B cell (primary cell): ENCODE data around the gene SLC7A10. TPM values are rescaled to one million over a fixed set of nuclear protein-coding genes. Genes with fewer than 3 reads are reported as not detected.

Experiments used
- ATAC-seq: fragments of 200-7000 bp; cut with Tn5 transposase; one replicate; pipeline ENCODE4 v1.10.0; 2021; ENCODE audit warnings: low read depth, mild to moderate bottlenecking, moderate number of reproducible peaks, moderate library complexity
- CTCF ChIA-PET: fragments of 350-600 bp; sonication (Branson Sonifier 250); formaldehyde crosslinking; loops from one replicate; lab custom pipeline; 2021; ENCODE audit warnings: antibody characterized with exemption, inconsistent platforms; lab: Charles Lee
- POLR2A ChIA-PET: fragments of 350-600 bp; sonication (Branson Sonifier 250); formaldehyde crosslinking; loops from one replicate; lab custom pipeline; 2021; ENCODE audit warnings: antibody characterized with exemption; lab: Charles Lee
- DNase-seq: peaks from one replicate; pipeline ENCODE4 v3.0.0; 2013
- H2AFZ ChIP-seq: 2 replicates; pipeline ENCODE4 v1.6.1; 2012; ENCODE audit warnings: mild to moderate bottlenecking, low read depth, low read length; ENCODE audit not compliant: insufficient read depth, poor library complexity, severe bottlenecking
- H3K27ac ChIP-seq, 2 donors: 1 replicate in 1 of 2; 2 replicates in 1 of 2; pipeline ENCODE4 v1.5.1; 2012 to 2013; ENCODE audit warnings: low read length in 2 of 2, mild to moderate bottlenecking in 2 of 2, moderate library complexity in 1 of 2
- H3K27me3 ChIP-seq, 4 experiments: fragments of 200-600 bp in 1 of 4; sonication (generic) in 1 of 4; replicated peaks in 1 of 4; 1 replicate in 2 of 4; 2 replicates in 2 of 4; pipeline versions ENCODE4 v1.6.1 to v1.7.0; 2013 to 2016; ENCODE audit warnings: low read length in 3 of 4, mild to moderate bottlenecking in 2 of 4, mixed read lengths in 1 of 4, moderate library complexity in 1 of 4; ENCODE audit not compliant: insufficient read depth in 4 of 4, control insufficient read depth in 3 of 4; ENCODE audit errors: control extremely low read depth in 1 of 4
- H3K36me3 ChIP-seq, 2 experiments: replicated peaks in 1 of 2; 1 replicate in 1 of 2; 2 replicates in 1 of 2; pipeline versions ENCODE4 v1.6.1 to v1.7.1; 2013; ENCODE audit warnings: low read length in 1 of 2; ENCODE audit not compliant: insufficient read depth in 2 of 2, control insufficient read depth in 1 of 2; ENCODE audit errors: control extremely low read depth in 1 of 2, extremely low read depth in 1 of 2
- H3K4me1 ChIP-seq, 2 donors: fragments of 200-600 bp in 1 of 2; sonication (generic) in 1 of 2; 1 replicate in 1 of 2; 2 replicates in 1 of 2; pipeline versions ENCODE4 v1.5.1 to v1.6.1; 2013 to 2017; ENCODE audit warnings: low read length in 2 of 2; ENCODE audit not compliant: control insufficient read depth in 2 of 2, insufficient read depth in 2 of 2
- H3K4me2 ChIP-seq: replicated peaks from 2 replicates; pipeline ENCODE3; 2012; ENCODE audit warnings: mild to moderate bottlenecking, low read depth, low read length; ENCODE audit not compliant: poor library complexity, severe bottlenecking
- H3K4me3 ChIP-seq, 5 experiments: fragments of 200-600 bp in 1 of 5; sonication (generic) in 1 of 5; 1 replicate in 3 of 5; 2 replicates in 2 of 5; pipeline versions ENCODE4 v1.5.1 to v1.7.0; 2011 to 2016; ENCODE audit warnings: low read length in 4 of 5, mild to moderate bottlenecking in 4 of 5, low read depth in 2 of 5, control low read depth in 1 of 5, moderate library complexity in 1 of 5; ENCODE audit not compliant: insufficient read depth in 1 of 5; ENCODE audit errors: control extremely low read depth in 1 of 5, extremely low read depth in 1 of 5
- H3K79me2 ChIP-seq: fragments of 200-600 bp; sonication (generic); one replicate; pipeline ENCODE4 v1.6.0; 2016; ENCODE audit warnings: low read length; ENCODE audit not compliant: control insufficient read depth, insufficient read depth
- H3K9ac ChIP-seq: fragments of 200-600 bp; sonication (generic); 2 replicates; pipeline ENCODE4 v1.6.1; 2017; ENCODE audit warnings: mild to moderate bottlenecking, low read length, moderate library complexity
- H3K9me3 ChIP-seq, 3 donors: one replicate each; pipeline versions ENCODE4 v1.6.1 to v1.7.1; 2013; ENCODE audit warnings: low read length in 2 of 3; ENCODE audit not compliant: control insufficient read depth in 2 of 3, insufficient read depth in 1 of 3; ENCODE audit errors: control extremely low read depth in 1 of 3
- H4K20me1 ChIP-seq: 2 replicates; pipeline ENCODE4 v1.6.0; 2012; ENCODE audit warnings: mild to moderate bottlenecking, low read length; ENCODE audit not compliant: insufficient read depth, control insufficient read depth, poor library complexity, severe bottlenecking
- H3K27ac Mint-ChIP-seq: one replicate; pipeline ENCODE4 v1.8.0; 2021; ENCODE audit warnings: mixed read lengths
- H3K27me3 Mint-ChIP-seq: one replicate; pipeline ENCODE4 v1.8.0; 2021; ENCODE audit warnings: mixed read lengths
- H3K4me1 Mint-ChIP-seq: one replicate; pipeline ENCODE4 v1.8.0; 2021; ENCODE audit warnings: mixed read lengths
- H3K4me3 Mint-ChIP-seq: one replicate; pipeline ENCODE4 v1.8.0; 2021; ENCODE audit warnings: mixed read lengths
- H3K9me3 Mint-ChIP-seq: one replicate; pipeline ENCODE4 v1.8.0; 2022; ENCODE audit warnings: mixed read lengths; ENCODE audit not compliant: insufficient read depth
- CTCF ChIP-seq: fragments of 200-600 bp; IDR thresholded peaks from one replicate; pipeline ENCODE4 v1.8.0; 2022; ENCODE audit warnings: antibody characterized with exemption, mild to moderate bottlenecking
- EZH2 ChIP-seq: IDR thresholded peaks from 2 replicates; pipeline ENCODE4 v1.6.1; 2012; ENCODE audit warnings: borderline replicate concordance, low read depth, mild to moderate bottlenecking, moderate library complexity, low read length; ENCODE audit not compliant: insufficient read depth, poor library complexity, severe bottlenecking
- WGBS: methylation state at CpG from one replicate; pipeline ENCODE4 v1.1.5; 2013; ENCODE audit warnings: missing lambda C conversion rate; ENCODE audit not compliant: insufficient coverage; 5-methylcytosine and 5-hydroxymethylcytosine counted together
- intact Hi-C: fragments of 100-400 bp; cut with micrococcal nuclease; formaldehyde crosslinking; loops from one replicate; pipeline ENCODE4 v1.10.0; 2022
- polyA plus RNA-seq: library from polyadenylated mRNA; depleted of rRNA; stranded (reverse); fragments of >200 nt; gene quantifications from 2 replicates; pipeline ENCODE4 v1.2.3, GENCODE V29; 2012
- total RNA-seq, 2 donors: library from RNA; stranded (reverse); fragments of 120-200 nt in 1 of 2; gene quantifications; 1 replicate in 1 of 2; 2 replicates in 1 of 2; pipeline versions ENCODE4 v1.2.3 to v1.2.4, GENCODE V29; 2013 to 2022

Gene SLC7A10
- total and polyA plus RNA-seq, 2 donors (not counting 1 experiment from before 2014, with no cell fraction given), result not detected

DNA sequence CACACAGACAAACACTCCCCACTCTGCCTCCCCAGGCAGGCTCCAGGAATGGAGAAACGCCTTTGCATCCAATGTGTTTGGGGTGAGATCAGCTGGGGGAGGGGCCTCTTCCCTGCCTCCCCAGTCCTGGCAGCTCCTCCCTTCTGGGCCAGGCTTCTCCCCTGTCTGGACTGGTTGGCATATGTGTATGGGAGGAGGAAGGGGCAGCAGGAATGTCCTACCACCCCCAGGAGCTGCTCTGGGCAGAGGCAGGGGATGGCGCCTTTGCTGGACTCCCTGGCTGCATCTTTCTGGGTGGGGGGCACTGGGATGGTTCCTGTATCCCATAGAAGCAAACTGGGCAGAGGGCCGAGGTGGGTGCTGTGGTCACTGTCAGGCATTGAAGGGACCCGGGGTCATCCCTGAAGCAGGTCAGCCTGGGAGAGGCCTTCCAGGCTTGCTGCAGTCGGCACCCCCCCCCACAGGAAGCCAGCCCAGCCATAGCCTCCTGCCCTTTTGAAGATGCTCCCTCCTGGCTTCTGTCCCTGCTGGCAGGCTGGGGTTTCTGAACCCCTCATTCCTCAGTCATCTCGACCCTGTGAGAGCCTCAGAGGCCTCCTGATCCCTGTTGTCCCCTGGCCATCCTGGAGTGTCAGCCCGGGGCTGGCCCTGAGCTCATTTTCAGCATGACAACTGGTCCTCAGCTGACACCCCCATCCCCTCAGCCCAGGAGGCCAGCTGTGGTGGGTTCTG, 21.2 kb upstream of the SLC7A10 start:
- Histone ChIP-seq H3K27ac (no peak overlapping the region), H3K9ac (no peak overlapping the region), H3K9me3 (peaks cover 0 to 19% (median 8%) of the 10 kb centered on the region in 3 donors), H3K4me1 (no peaks in the 10 kb centered on the region), H3K79me2 (no peaks in the 10 kb centered on the region), H3K4me3 (no peak overlapping the region), H2AFZ (no peak overlapping the region), H3K36me3 (no peaks in the 10 kb centered on the region), H3K27me3 (no peaks in the 10 kb centered on the region), H3K4me2 (no peak overlapping the region), H4K20me1 (no peaks in the 10 kb centered on the region)
- no peaks in the 10 kb centered on the region for H3K9me3 Mint-ChIP-seq
- no peak for TF ChIP-seq EZH2
- no peak for TF ChIP-seq CTCF
- peaks cover 11% of the 10 kb centered on the region for H3K27me3 Mint-ChIP-seq
- intact Hi-C loops, result no loop called here
- no peak overlapping the region for H3K4me3 Mint-ChIP-seq
- 89% methylated on average over 6 of the region's 7 CpGs for WGBS
- POLR2A ChIA-PET, result no interaction called here
- CTCF ChIA-PET, result interaction anchor here (1.2 to 14.9 kb wide), 3 partner anchors 11 to 173 kb away, joined by 4 to 211 read pairs (median 7); no protein-coding TSS in a partner anchor
- DNase-seq (no peak), ATAC-seq (no peak)
- H3K27ac Mint-ChIP-seq, result no peak overlapping the region
- H3K4me1 Mint-ChIP-seq, result no peaks in the 10 kb centered on the region
